PC-9 (cell line): ENCODE results near the gene TXNDC8. TPM values are rescaled to one million over a fixed set of nuclear protein-coding genes. Genes with fewer than 3 reads are reported as not detected.

Experiments used
- BruUV-seq: library from RNA; stranded (reverse); fragments of 400-500 nt; replicated peaks from 2 replicates; lab custom pipeline; 2021; lab: Mats Ljungman, UMichigan
- CTCF ChIA-PET: fragments of 300-600 bp; sonication (Branson Sonifier 250); formaldehyde crosslinking; loops from one replicate; lab custom pipeline; 2022; ENCODE audit warnings: antibody characterized with exemption; lab: Charles Lee
- POLR2A ChIA-PET: fragments of 300-600 bp; sonication (Branson Sonifier 250); formaldehyde crosslinking; loops from one replicate; lab custom pipeline; 2022; ENCODE audit warnings: antibody characterized with exemption; ENCODE audit not compliant: unreplicated experiment; lab: Charles Lee
- DNase-seq, 2 experiments: peaks; one replicate each; pipeline versions ENCODE4 v3.0.0 to v3.0.0-alpha.2; 2015 to 2022; ENCODE audit warnings: mixed read lengths in 1 of 2
- H2AFZ ChIP-seq: fragments of 200-600 bp; sonication (generic); 2 replicates; pipeline ENCODE4 v1.8.1; 2017; ENCODE audit warnings: antibody characterized with exemption
- H3F3A ChIP-seq: fragments of 200-600 bp; sonication (generic); 2 replicates; pipeline ENCODE4 v1.8.1; 2017; ENCODE audit warnings: antibody characterized with exemption, mild to moderate bottlenecking, low read depth; ENCODE audit not compliant: insufficient read depth
- H3K27ac ChIP-seq: fragments of 200-600 bp; sonication (generic); 2 replicates; pipeline ENCODE4 v1.6.1; 2016; ENCODE audit warnings: mixed run types
- H3K27me3 ChIP-seq: fragments of 200-600 bp; sonication (generic); 2 replicates; pipeline ENCODE4 v1.6.1; 2016; ENCODE audit warnings: low read depth, mixed run types; ENCODE audit not compliant: insufficient read depth
- H3K36me3 ChIP-seq: fragments of 200-600 bp; sonication (generic); 2 replicates; pipeline ENCODE4 v1.6.1; 2016; ENCODE audit warnings: low read depth, mixed run types
- H3K4me1 ChIP-seq: fragments of 200-600 bp; sonication (generic); replicated peaks from 2 replicates; pipeline ENCODE4 v1.6.1; 2016; ENCODE audit warnings: mixed run types; ENCODE audit not compliant: insufficient read depth
- H3K4me2 ChIP-seq: fragments of 200-600 bp; sonication (generic); 2 replicates; pipeline ENCODE4 v1.6.1; 2017; ENCODE audit warnings: mixed run types
- H3K4me3 ChIP-seq: fragments of 200-600 bp; sonication (generic); 2 replicates; pipeline ENCODE4 v1.6.1; 2016; ENCODE audit warnings: mixed run types
- H3K79me2 ChIP-seq: fragments of 200-600 bp; sonication (generic); 2 replicates; pipeline ENCODE4 v1.6.1; 2017; ENCODE audit warnings: low read depth, mixed run types
- H3K9me2 ChIP-seq: fragments of 200-600 bp; sonication (generic); 2 replicates; pipeline ENCODE4 v1.8.1; 2017; ENCODE audit warnings: mild to moderate bottlenecking; ENCODE audit not compliant: insufficient read depth
- H3K9me3 ChIP-seq: fragments of 200-600 bp; sonication (generic); 2 replicates; pipeline ENCODE4 v1.8.1; 2016; ENCODE audit warnings: low read depth; ENCODE audit not compliant: insufficient read depth
- H4K20me1 ChIP-seq: fragments of 200-600 bp; sonication (generic); 2 replicates; pipeline ENCODE4 v1.8.1; 2017; ENCODE audit not compliant: insufficient read depth
- EZH2 ChIP-seq: fragments of 200-600 bp; sonication (generic); IDR thresholded peaks from 2 replicates; pipeline ENCODE4 v1.8.0; 2017; ENCODE audit warnings: antibody characterized with exemption, low read depth
- intact Hi-C: fragments of 100-400 bp; cut with micrococcal nuclease; formaldehyde crosslinking; loops from one replicate; pipeline ENCODE4 v1.10.0; 2022; ENCODE audit not compliant: unreplicated experiment
- total RNA-seq: library from RNA; stranded (reverse); gene quantifications from 2 replicates; pipeline ENCODE4 v1.2.3, GENCODE V29; 2021
- TF ChIP-seq, protein P1 (sequence below): fragments of 200-600 bp; sonication (generic); conservative IDR thresholded peaks from 2 replicates; pipeline ENCODE4 v1.6.1; 2017; ENCODE audit warnings: mixed run types, antibody characterized with exemption, mild to moderate bottlenecking, moderate library complexity

Gene TXNDC8
- total RNA-seq, 1 experiment from 2014 or later, result not detected

- H4K20me1 ChIP-seq, result peaks cover 24% of the 10 kb centered on the region
- BruUV-seq, result no TSS peak
- no peak overlapping the region; the same call in 1 of the 2 replicates for H2AFZ ChIP-seq
- peaks cover 26% of the 10 kb centered on the region for H3F3A ChIP-seq
- peaks cover 56% of the 10 kb centered on the region for H3K79me2 ChIP-seq
- no peaks in the 10 kb centered on the region for H3K9me3 ChIP-seq
- peak overlapping the region; percentile 99 for H3K27ac ChIP-seq
- H3K36me3 ChIP-seq, result peaks cover 19% of the 10 kb centered on the region
- peak; percentile 40 to 46 for DNase-seq
- intact Hi-C loops, result loop anchor here (2.0 to 5.0 kb wide), 5 partner anchors 21 to 487 kb away; no protein-coding TSS in a partner anchor
- CTCF ChIA-PET, result no interaction called here
- H3K4me1 ChIP-seq, result peaks cover 39% of the 10 kb centered on the region
- peak overlapping the region; percentile 91 for H3K4me2 ChIP-seq
- H3K4me3 ChIP-seq, result peak overlapping the region; percentile 79
- no peaks in the 10 kb centered on the region for H3K9me2 ChIP-seq
- TF ChIP-seq, protein P1, sequence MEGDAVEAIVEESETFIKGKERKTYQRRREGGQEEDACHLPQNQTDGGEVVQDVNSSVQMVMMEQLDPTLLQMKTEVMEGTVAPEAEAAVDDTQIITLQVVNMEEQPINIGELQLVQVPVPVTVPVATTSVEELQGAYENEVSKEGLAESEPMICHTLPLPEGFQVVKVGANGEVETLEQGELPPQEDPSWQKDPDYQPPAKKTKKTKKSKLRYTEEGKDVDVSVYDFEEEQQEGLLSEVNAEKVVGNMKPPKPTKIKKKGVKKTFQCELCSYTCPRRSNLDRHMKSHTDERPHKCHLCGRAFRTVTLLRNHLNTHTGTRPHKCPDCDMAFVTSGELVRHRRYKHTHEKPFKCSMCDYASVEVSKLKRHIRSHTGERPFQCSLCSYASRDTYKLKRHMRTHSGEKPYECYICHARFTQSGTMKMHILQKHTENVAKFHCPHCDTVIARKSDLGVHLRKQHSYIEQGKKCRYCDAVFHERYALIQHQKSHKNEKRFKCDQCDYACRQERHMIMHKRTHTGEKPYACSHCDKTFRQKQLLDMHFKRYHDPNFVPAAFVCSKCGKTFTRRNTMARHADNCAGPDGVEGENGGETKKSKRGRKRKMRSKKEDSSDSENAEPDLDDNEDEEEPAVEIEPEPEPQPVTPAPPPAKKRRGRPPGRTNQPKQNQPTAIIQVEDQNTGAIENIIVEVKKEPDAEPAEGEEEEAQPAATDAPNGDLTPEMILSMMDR, result no peak
- TF ChIP-seq EZH2, result no peak
- POLR2A ChIA-PET, result interaction anchor here (0.5 to 1.0 kb wide), 6 partner anchors 10 to 1032 kb away, joined by 3 to 26 read pairs (median 4); no protein-coding TSS in a partner anchor
- H3K27me3 ChIP-seq, result no peaks in the 10 kb centered on the region
Observed at GRCh38 chr9:110257956-110258355, 79.7 kb downstream of the TXNDC8 start.

DNA sequence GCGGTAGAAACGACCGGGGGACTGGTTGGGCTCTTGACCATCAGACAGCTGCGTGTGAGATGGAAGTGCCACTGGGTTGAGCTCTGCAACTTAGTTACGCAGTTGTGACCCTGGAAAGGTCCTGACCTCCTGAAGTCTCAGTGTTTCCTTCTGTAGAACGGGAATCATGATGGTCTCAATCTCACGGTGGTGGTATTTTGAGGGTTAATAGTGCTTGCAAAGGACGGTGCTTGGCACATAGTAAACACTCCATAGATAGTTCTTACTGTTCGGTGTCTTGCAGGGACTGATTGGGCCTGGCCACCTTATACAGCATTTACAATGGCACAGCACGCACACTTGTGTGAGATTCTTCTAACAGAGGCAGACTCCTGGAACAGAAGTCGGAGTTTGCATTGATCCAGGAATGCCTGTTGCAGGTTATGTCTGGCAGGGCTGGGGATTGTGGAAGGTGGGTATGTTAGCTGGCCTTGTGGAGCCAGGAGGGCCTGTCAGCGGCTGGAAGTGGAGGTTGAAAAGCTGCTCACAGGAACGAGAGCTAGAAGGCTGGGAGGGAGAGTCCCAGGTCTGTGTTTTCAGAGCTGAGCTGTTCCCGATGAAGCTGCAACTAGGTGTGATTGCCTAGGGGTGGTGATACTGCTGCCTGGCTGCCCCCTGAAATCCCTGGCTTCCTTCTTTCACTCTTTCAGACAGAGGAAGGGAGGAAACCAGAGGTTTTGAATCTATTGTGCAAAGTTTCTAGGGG is 80.4 kb downstream of the TXNDC8 start:
- Histone ChIP-seq H2AFZ (peak overlapping the region; percentile 24; the same call in 1 of the 2 replicates), H3K9me2 (no peaks in the 10 kb centered on the region), H3K36me3 (peaks cover 19% of the 10 kb centered on the region), H3K27me3 (no peaks in the 10 kb centered on the region), H3K4me1 (peaks cover 44% of the 10 kb centered on the region), H3K79me2 (peaks cover 63% of the 10 kb centered on the region), H3F3A (peaks cover 32% of the 10 kb centered on the region), H3K9me3 (no peaks in the 10 kb centered on the region), H3K4me3 (peak overlapping the region; percentile 79), H3K27ac (peak overlapping the region; percentile 99), H4K20me1 (peaks cover 31% of the 10 kb centered on the region), H3K4me2 (peak overlapping the region; percentile 91)
- POLR2A ChIA-PET, result interaction anchor here (0.5 to 1.4 kb wide), 17 partner anchors 11 to 1033 kb away, joined by 3 to 67 read pairs (median 4); partner anchors contain the start of gene C9orf152
- intact Hi-C loops, result loop anchor here (2.0 to 5.0 kb wide), 5 partner anchors 22 to 488 kb away; no protein-coding TSS in a partner anchor
- DNase-seq, result peak in 1 of 2 experiments; percentile 54
- TSS peak; percentile 80 for BruUV-seq
- CTCF ChIA-PET, result interaction anchor here (0.7 kb wide), 2 partner anchors 65 to 366 kb away, joined by 4 to 9 read pairs; no protein-coding TSS in a partner anchor
- TF ChIP-seq, protein P1, result no peak
- TF ChIP-seq EZH2, result no peak

DNA sequence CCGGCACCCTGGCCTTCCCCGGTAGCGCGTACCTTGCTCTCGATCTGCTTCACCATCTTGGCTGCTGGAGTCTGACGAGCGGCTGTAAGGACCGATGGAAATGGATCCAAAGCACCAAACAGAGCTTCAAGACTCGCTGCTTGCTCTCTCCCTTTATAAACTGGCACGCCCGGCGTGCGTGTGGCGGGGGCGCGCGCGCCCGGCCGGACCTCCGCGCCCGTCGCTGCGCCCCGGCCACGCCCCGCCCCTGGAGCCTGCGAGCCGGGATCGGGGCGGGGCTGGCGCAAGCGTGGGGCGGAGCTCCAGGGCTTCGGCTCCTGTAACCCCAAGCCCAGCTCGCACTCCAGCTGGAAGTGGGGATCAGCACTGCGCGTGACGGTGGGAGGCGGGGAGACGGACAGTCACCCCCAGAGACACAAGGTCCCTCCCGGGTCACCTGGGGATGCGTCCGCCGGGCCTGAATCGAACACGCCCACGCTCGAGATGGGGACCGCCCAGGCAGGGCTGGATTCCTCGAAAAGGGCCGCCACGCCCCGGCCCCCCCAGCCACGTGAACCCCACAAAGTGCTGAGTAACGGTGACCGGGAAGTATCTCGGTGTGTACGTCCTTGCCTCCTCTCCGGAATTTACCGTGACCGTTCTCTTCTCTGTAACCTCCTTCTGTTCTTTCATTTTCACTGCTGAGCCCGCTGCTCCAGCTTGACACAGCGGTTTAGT is 81.1 kb downstream of the TXNDC8 start, which contains the start of gene TXN:
Gene TXN, minus strand, starts transcription at position 128 of the 717 bp plus-strand sequence. Its CDS starts 72 bp downstream, at position 56.
- Histone ChIP-seq H3K36me3 (peaks cover 23% of the 10 kb centered on the region), H3K27ac (peak within 1 kb of the TSS; percentile 99), H3K4me1 (peaks cover 49% of the 10 kb centered on the region), H3K9me3 (no peaks in the 10 kb centered on the region), H3K4me3 (peak within 1 kb of the TSS; percentile 79), H3K79me2 (peaks cover 70% of the 10 kb centered on the region), H3K27me3 (no peaks in the 10 kb centered on the region), H3K9me2 (no peaks in the 10 kb centered on the region), H3K4me2 (peak within 1 kb of the TSS; percentile 91), H3F3A (peaks cover 37% of the 10 kb centered on the region), H2AFZ (peak within 1 kb of the TSS; percentile 61), H4K20me1 (peaks cover 38% of the 10 kb centered on the region)
- ChIA-PET CTCF (interaction anchor here (0.6 to 0.7 kb wide), 4 partner anchors 50 to 367 kb away, joined by 4 to 17 read pairs (median 9); no protein-coding TSS in a partner anchor), POLR2A (interaction anchor here (0.5 to 1.4 kb wide), 20 partner anchors 14 to 701 kb away, joined by 3 to 67 read pairs (median 4); partner anchors contain the start of gene C9orf152)
- intact Hi-C loops, result loop anchor here (1.0 to 5.0 kb wide), 8 partner anchors 22 to 488 kb away; no protein-coding TSS in a partner anchor
- DNase-seq, result peak; percentile 92 to 100
- no TSS peak for BruUV-seq
- TF ChIP-seq, protein P1, result no peak
- TF ChIP-seq EZH2, result no peak
